Omental fat pad (tissue), 4 donors: ENCODE measurements around the gene SGO1. TPM values are rescaled to one million over a fixed set of nuclear protein-coding genes. Genes with fewer than 3 reads are reported as not detected.
A peak's percentile ranks its signal among the peaks of the same experiment; 100 is the strongest.

Experiments
- ATAC-seq: fragments of 150-250 bp; one replicate; pipeline ENCODE4 v1.9.1; 2016; ENCODE audit warnings: mild to moderate bottlenecking, moderate library complexity; ENCODE audit not compliant: low FRiP score
- DNase-seq: peaks from one replicate; pipeline ENCODE4 v3.0.0-alpha.2; 2019; ENCODE audit warnings: low spot score
- total RNA-seq, 4 donors: library from RNA; depleted of rRNA; stranded (reverse); fragments of >200 nt; gene quantifications; one replicate each; pipeline ENCODE4 v1.1.0, GENCODE V29; 2016
- TF ChIP-seq, protein P1 (sequence below), 3 donors: fragments of 450-650 bp; IDR thresholded peaks; one replicate each; pipeline ENCODE4 v1.5.1; 2016 to 2017; ENCODE audit warnings: antibody characterized with exemption in 3 of 3, mild to moderate bottlenecking in 3 of 3, moderate library complexity in 2 of 3

Gene SGO1
- total RNA-seq, result 1 to 10 TPM in 1 of 4 donors, not detected in 3; 2.3 TPM

GRCh38 chr3:20185679-20186599, at the start of gene SGO1:
TSS of gene SGO1 (minus strand) at chr3:20186206. CDS start at chr3:20184027, 2,179 bp downstream.
- TF ChIP-seq, protein P1, sequence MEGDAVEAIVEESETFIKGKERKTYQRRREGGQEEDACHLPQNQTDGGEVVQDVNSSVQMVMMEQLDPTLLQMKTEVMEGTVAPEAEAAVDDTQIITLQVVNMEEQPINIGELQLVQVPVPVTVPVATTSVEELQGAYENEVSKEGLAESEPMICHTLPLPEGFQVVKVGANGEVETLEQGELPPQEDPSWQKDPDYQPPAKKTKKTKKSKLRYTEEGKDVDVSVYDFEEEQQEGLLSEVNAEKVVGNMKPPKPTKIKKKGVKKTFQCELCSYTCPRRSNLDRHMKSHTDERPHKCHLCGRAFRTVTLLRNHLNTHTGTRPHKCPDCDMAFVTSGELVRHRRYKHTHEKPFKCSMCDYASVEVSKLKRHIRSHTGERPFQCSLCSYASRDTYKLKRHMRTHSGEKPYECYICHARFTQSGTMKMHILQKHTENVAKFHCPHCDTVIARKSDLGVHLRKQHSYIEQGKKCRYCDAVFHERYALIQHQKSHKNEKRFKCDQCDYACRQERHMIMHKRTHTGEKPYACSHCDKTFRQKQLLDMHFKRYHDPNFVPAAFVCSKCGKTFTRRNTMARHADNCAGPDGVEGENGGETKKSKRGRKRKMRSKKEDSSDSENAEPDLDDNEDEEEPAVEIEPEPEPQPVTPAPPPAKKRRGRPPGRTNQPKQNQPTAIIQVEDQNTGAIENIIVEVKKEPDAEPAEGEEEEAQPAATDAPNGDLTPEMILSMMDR (IDR thresholded peaks at IDR 0.05), result no peak
- peak; percentile 100 for ATAC-seq
- peak; percentile 99 for DNase-seq

DNA sequence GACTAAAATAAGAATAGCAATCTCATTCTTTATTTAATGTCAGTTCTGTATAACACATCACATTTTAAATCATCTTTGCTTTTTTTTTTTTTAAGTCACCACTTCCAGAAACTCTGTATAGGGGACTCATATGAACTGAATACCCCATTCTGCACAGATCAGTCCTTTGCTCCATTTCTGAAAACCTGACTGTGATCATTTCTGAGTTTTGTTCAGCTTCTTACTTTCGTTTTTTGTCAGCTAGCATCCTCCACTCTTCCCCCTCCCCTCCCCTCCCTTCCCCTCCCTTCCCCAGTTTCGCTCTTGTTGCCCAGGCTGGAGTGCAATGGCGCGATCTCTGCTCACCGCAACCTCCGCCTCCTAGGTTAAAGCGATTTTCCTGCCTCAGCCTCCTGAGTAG, 49.8 kb upstream of the SGO1 start:
- DNase-seq, result no peak
- no peak for ATAC-seq
- TF ChIP-seq, protein P1 (IDR thresholded peaks at IDR 0.05), result no peak

DNA sequence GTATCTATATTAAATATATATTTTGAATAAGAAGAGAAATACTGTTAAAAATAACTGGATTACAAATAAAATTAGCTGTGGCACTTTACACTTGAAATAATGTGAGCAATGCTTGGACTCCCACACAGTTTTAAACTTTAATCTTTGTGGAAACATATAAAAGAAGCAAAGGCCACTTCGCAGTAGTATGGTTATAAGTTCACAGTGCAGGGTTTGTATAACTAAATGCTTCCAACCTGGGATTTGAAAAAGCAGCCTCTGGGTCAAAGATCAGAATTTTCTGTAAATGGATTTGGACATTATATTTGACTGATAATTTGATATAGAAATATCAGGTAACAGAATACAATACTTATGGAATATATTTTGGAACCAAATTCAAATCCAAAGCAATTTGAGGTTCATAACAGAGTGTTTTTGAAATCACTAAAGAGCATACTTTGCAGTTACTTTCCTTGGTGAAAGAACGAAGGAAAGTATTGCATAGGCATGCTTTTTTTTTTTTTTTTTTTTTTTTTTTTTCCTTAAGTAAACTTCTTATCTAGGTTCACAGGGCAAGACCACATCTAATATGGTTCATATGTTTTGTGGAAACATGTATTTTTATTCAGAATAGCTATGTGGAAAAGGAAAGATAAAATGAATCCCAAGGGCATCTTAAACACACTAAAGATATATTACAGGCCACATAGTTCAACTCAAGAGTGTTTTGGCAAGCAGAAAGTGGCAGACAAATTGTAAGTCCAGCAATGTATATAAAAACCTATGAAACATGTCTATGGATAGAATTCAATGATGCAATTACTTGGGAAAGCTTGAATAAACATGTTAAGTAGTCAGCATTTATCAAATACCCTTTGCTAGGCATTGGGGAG, 47.1 kb upstream of the SGO1 start:
- no peak for ATAC-seq
- DNase-seq, result no peak
- TF ChIP-seq, protein P1 (IDR thresholded peaks at IDR 0.05), result no peak

GRCh38 chr3:20230954-20231353, 44.9 kb upstream of the SGO1 start:
- DNase-seq (no peak), ATAC-seq (no peak)
- TF ChIP-seq, protein P1 (IDR thresholded peaks at IDR 0.05), result no peak

GRCh38 chr3:20225769-20226168, 39.8 kb upstream of the SGO1 start:
- DNase-seq (no peak), ATAC-seq (no peak)
- TF ChIP-seq, protein P1 (IDR thresholded peaks at IDR 0.05), result no peak

- no peak for ATAC-seq
- no peak for DNase-seq
- TF ChIP-seq, protein P1 (IDR thresholded peaks at IDR 0.05), result no peak
Measured at GRCh38 chr3:20222274-20222673, 36.3 kb upstream of the SGO1 start.
